Spinal cord (tissue), 10 donors: Measurements from ENCODE around the gene EMILIN3. TPM values are rescaled to one million over a fixed set of nuclear protein-coding genes. Genes with fewer than 3 reads are reported as not detected.

Experiments used
- DNase-seq, 6 donors: peaks; one replicate each; pipeline versions ENCODE4 v3.0.0 to v3.0.0-alpha.2; 2013 to 2015; ENCODE audit warnings: low spot score in 6 of 6, low read depth in 4 of 6
- H3K27ac ChIP-seq: one replicate; pipeline ENCODE4 v1.5.1; 2013; ENCODE audit warnings: low read depth, low read length, control low read depth
- H3K27me3 ChIP-seq: one replicate; pipeline ENCODE4 v1.6.1; 2013; ENCODE audit warnings: low read length; ENCODE audit not compliant: control insufficient read depth, insufficient read depth
- H3K36me3 ChIP-seq: one replicate; pipeline ENCODE4 v1.6.1; 2013; ENCODE audit warnings: low read length; ENCODE audit not compliant: control insufficient read depth, insufficient read depth
- H3K4me1 ChIP-seq: one replicate; pipeline ENCODE4 v1.6.1; 2013; ENCODE audit warnings: low read length; ENCODE audit not compliant: control insufficient read depth, insufficient read depth
- H3K4me3 ChIP-seq: one replicate; pipeline ENCODE4 v1.5.1; 2013; ENCODE audit warnings: low read depth, low read length, control low read depth
- H3K9me3 ChIP-seq: one replicate; pipeline ENCODE4 v1.6.1; 2013; ENCODE audit warnings: low read length; ENCODE audit not compliant: control insufficient read depth, insufficient read depth
- WGBS: methylation state at CpG from one replicate; pipeline ENCODE4 v1.1.5; 2013; ENCODE audit warnings: missing lambda C conversion rate; ENCODE audit not compliant: insufficient coverage; 5-methylcytosine and 5-hydroxymethylcytosine counted together
- polyA plus RNA-seq, 2 donors: library from polyadenylated mRNA; unstranded; fragments of 120-200 nt; gene quantifications; one replicate each; pipeline ENCODE4 v1.2.1, GENCODE V29; 2013; ENCODE audit not compliant: insufficient read length in 2 of 2
- total RNA-seq, 2 donors: library from RNA; depleted of rRNA in 1 of 2; stranded (reverse); fragments of 120-200 nt in 1 of 2; fragments of >200 nt in 1 of 2; gene quantifications; one replicate each; pipeline versions ENCODE4 v1.2.3 to v1.2.4, GENCODE V29; 2013 to 2014
- donor health status: healthy.

EMILIN3 gene
- total and polyA plus RNA-seq, 4 donors = 8.6 to 16.4 (median 9.6) TPM

- peak in 2 of 6 donors; percentile 43 to 57 for DNase-seq
- Histone ChIP-seq H3K36me3 (peaks cover 31% of the 10 kb centered on the region), H3K27me3 (peaks cover 23% of the 10 kb centered on the region), H3K4me3 (peak overlapping the region; percentile 2), H3K9me3 (no peaks in the 10 kb centered on the region), H3K4me1 (peaks cover 27% of the 10 kb centered on the region), H3K27ac (no peak overlapping the region)
- WGBS = 3% methylated on average over 76 of the region's 76 CpGs
Measured at GRCh38 chr20:41365777-41366545, 657 bp downstream of the EMILIN3 start.

DNA sequence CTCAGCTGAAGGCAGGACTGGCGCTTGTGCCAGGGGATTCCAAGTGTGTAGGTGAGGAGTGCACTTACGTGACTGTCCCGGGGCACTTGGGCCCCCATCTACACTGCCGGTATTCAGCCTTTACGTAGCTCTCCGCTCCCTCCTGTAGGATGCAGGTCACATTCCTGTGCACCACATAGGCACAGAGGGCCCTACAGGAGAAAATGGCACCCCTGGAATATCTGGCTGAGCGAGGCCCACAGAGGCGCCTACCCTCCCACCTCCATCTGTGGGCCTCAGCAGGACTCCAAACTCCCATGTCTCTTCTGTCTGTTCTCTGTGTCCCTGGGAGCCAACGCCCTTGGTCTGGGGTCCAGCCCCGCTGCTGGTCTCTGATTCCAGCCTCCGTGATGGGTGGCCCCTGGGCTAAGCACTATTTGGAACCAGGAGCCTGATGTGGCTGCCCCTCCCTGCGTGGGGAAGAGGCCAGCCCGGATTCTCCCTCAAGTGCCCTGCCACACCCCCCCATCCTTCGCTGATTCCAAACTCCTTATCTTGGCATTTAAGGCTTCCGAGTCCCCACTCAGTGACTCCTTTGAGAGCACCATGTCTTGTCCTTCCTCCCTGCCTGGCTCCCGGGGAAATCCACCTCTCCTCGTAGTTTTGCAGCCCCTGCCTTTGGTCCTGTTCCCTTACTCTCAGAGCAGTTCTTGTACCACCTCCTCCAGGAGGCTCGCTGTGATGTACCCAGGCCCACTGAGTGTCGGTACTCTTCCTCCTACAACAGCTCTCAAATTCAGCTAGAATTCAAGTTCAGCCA lies 1.5 kb downstream of the EMILIN3 start:
- H3K36me3 ChIP-seq = peaks cover 32% of the 10 kb centered on the region
- H3K27me3 ChIP-seq = peaks cover 23% of the 10 kb centered on the region
- DNase-seq = no peak
- peaks cover 27% of the 10 kb centered on the region for H3K4me1 ChIP-seq
- no peak overlapping the region for H3K4me3 ChIP-seq
- WGBS = 87% methylated on average over 19 of the region's 19 CpGs
- H3K9me3 ChIP-seq = no peaks in the 10 kb centered on the region
- H3K27ac ChIP-seq = no peak overlapping the region

DNA sequence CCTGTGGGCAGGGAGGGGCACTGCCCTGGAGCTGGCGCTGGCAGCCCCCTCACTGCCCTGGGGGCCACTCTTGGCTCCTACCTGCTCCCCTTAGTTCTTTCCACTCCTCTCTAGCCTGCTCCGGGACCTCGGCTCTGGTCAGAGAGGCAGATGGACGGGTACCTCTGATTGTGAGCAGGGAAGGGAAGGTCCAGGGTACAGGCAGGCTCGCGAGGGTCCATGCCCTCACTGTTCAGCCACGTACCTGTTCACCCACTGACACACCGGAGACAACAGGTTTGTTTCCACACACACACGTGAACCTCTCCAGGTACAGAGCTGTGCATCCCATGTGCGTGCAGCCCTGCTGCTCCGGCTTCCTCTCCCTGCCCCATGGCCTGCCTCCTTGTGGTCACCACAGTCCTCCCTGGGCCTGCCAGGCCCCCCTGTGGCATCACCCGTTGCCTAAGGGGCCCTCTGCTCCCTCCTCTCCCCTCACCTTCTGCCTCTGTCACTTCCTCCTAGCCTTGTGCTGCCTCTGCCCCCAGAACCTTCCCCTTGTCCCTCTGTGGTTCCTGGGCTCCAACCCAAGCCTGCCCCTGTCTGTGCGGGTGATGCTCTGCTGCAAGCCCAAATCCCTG lies 2.3 kb downstream of the EMILIN3 start:
- Histone ChIP-seq H3K36me3 (peaks cover 32% of the 10 kb centered on the region), H3K27me3 (peaks cover 23% of the 10 kb centered on the region), H3K4me3 (no peak overlapping the region), H3K4me1 (peaks cover 27% of the 10 kb centered on the region), H3K9me3 (no peaks in the 10 kb centered on the region), H3K27ac (no peak overlapping the region)
- no peak for DNase-seq
- WGBS = 93% methylated on average over 13 of the region's 13 CpGs

DNA sequence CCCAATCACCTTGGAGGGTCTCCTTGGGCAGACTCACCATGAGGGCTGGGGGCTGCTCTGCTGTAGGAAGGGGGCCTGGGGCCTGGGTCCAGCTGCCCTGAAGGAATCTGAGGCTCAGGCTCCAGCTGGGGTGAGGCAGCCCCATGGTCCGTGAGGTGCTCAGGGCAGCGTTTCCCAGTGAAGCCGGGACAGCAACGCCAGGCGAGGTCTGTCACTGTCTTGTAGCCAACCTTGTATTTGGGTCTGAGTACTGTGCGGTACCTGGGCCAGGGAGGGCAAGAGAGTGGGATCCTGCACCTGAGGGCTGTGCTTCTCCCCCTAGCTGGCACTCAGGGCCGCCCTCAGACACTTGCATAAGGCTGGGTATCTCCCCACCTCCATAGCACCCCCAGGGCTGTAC lies 3.0 kb downstream of the EMILIN3 start:
- no peak overlapping the region for H3K27ac ChIP-seq
- DNase-seq = no peak
- H3K4me1 ChIP-seq = peaks cover 27% of the 10 kb centered on the region
- H3K36me3 ChIP-seq = peaks cover 32% of the 10 kb centered on the region
- H3K4me3 ChIP-seq = no peak overlapping the region
- WGBS = 98% methylated on average over 6 of the region's 7 CpGs
- peaks cover 23% of the 10 kb centered on the region for H3K27me3 ChIP-seq
- H3K9me3 ChIP-seq = no peaks in the 10 kb centered on the region

DNA sequence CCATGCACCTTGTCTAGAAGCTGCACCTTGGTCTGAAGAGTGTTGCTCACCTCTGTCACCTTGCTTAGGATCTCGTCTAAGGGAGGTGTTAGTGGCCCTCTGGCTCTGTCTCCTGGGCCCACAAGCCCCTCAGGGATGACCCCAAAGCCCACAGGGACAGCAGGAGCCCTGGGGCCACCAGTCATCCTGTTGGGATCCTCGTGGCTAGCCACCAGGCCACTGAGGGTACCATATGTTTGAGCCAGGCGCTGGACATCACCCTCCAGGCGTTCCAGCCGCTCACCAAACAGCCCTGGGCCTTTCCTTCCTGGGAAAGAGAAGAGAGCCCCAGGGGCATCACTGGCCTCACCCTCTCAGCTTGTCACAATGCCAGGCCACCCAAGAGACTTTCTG lies 3.9 kb downstream of the EMILIN3 start:
- Histone ChIP-seq H3K27me3 (peaks cover 23% of the 10 kb centered on the region), H3K36me3 (peaks cover 32% of the 10 kb centered on the region), H3K27ac (no peak overlapping the region), H3K4me1 (peaks cover 27% of the 10 kb centered on the region), H3K4me3 (no peak overlapping the region), H3K9me3 (no peaks in the 10 kb centered on the region)
- 94% methylated on average over 4 of the region's 5 CpGs for WGBS
- DNase-seq = no peak

DNA sequence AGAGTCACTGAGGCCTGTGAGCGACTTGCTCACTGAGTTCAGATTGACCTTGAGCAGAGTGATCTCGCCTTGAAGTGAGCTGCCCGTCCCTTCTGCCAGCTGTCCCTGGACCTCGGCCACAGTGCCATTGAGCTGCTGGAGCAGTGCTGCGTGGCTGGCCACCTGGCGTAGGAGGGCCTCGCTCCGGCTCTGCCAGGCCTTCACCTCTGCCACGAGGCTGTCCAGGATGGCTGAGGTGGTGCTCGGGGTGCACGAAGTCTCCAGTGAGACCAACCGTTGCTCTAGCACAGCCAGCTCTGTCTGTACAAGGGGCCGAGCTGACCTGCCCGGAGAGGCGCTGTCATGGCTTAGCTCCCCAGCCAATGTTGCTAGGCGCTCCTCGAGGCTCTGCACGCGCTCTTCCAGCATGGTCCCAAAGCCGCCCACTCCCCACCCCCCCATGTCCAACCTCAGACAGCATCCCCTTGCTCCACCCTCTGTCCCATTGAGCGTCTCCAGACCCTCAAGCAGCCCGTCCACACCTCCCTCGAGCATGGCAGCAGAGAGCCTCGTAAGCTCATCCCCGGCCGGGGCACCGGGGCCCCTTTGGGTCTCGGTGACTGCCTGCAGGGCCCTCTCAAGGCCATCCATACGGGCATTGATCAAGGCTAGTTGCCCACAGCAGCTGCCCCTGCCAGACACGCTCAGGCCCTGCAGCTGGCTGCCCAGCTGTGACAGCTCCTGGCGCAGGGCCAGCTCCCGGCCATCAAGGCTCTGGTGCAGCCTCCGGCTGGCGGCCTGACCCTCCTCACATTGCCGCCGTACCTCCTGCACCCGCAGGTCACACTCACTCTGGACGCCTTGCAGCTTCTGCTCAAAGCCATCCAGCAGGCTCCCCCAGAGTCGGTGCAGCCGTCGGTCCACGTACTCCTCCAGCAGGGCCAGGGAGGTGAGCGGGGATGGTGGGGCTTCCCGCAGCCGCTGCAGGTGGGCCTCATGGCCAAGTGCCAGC lies 4.6 kb downstream of the EMILIN3 start:
- H3K36me3 ChIP-seq = peaks cover 36% of the 10 kb centered on the region
- no peak overlapping the region for H3K27ac ChIP-seq
- no peaks in the 10 kb centered on the region for H3K9me3 ChIP-seq
- no peak for DNase-seq
- no peak overlapping the region for H3K4me3 ChIP-seq
- 79% methylated on average over 45 of the region's 45 CpGs for WGBS
- H3K27me3 ChIP-seq = peaks cover 17% of the 10 kb centered on the region
- peaks cover 23% of the 10 kb centered on the region for H3K4me1 ChIP-seq

- DNase-seq = no peak
- H3K4me1 ChIP-seq = peaks cover 20% of the 10 kb centered on the region
- no peaks in the 10 kb centered on the region for H3K9me3 ChIP-seq
- peaks cover 13% of the 10 kb centered on the region for H3K27me3 ChIP-seq
- WGBS = 90% methylated on average over 22 of the region's 22 CpGs
- no peak overlapping the region for H3K4me3 ChIP-seq
- H3K36me3 ChIP-seq = peaks cover 37% of the 10 kb centered on the region
- no peak overlapping the region for H3K27ac ChIP-seq
Measured at GRCh38 chr20:41360831-41361756, 5.5 kb downstream of the EMILIN3 start.

DNA sequence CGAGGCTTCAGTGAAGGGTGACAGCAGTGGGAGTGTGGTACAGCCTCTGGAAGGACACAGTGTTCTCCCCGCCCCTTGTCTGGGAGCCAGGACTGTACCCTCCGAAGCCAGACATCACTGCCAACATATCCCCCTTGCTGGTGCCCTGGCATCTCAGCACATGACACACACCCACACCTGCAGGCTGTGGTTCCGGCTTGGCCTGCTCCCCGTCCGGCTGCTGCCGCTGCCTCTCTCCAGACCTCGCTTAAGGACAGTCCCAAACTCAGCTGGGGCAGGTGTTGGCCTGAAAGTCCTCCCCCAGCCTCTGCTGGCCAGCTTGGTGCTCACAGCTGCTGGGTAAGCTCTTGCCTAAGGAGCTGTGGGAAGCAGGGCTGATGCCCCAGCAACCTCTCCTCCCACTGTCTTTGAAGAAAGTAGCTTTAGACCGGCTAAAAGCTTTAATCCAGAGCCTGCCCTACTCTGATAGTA lies 7.0 kb downstream of the EMILIN3 start:
- WGBS = 71% methylated on average over 9 of the region's 9 CpGs
- Histone ChIP-seq H3K9me3 (no peaks in the 10 kb centered on the region), H3K4me3 (no peak overlapping the region), H3K27ac (no peak overlapping the region), H3K4me1 (peaks cover 9% of the 10 kb centered on the region), H3K36me3 (peaks cover 35% of the 10 kb centered on the region), H3K27me3 (no peaks in the 10 kb centered on the region)
- no peak for DNase-seq
